ENCODE measurements around the gene KIF17.

KIF17 gene

DNA sequence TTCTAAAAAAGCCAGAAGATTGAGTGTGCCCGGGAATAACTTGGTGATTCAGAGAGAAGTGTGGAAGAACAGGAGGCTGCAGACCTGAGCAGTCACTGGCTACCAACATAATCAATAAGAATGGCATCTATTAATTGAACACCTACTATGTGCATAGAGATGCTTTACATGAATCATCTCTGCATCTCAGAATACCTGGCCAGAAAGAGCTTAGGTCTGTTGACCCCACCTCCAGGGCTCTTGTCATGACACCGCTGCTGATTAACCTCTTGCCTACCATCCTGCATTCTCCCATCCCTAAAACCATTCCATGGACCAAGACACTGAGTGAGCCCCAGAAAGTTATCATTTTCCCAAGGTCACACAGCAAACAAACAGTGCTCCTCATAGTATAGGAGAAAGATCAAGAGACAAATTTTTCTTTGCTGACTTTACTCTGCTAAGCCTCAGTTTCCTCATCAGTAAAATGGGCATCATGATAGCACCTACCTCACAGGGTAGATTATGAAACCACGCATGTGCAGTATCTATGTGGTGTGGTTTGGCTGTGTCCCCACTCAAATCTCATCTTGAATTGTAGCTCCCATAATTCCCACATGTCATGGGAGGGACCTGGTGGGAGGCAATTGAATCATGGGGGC is 100.8 kb downstream of the KIF17 start:
- no peak for DNase-seq

DNA sequence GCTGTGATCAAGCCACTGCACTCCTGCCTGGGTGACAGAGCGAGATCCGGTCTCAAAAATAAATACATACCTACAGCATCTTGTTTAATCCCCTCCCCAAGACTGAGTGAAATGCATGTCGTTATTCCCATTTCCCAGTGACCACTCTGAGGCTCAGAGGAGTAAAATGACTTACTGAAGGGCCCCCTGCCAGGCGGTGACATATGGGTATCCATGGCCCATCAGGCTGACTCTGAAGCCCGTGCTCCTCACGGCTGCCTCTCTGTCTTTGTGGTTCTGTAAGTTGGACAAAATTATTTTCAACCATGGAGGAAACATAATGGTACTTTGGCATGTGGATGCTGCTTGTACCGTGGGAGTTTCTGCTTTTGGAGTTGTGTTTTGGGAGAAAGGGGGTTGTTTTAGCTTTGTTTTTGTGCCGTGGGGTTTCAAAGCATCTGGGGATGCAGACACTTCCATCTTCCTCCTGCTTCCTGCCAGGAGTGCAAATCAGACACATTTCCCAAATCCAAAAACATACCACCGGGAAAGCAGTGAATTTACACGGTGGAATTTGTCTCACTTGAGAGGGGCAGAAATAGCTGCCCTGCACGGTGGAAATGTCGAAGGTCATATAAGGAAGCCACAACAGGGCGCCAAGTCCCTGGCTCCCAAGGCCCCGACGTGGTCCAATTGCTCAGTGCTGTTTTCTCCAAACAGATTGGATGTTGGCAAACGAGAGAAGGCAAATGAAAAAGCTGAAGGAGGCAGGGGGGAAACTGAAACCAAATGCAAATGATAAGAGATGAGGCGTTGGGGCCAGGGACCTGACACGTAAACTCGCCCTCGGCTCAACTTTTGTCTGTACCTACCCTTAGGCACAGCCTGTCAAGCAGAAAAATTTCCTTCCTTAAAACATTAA is 101.6 kb downstream of the KIF17 start:
- DNase-seq: no peak

DNA sequence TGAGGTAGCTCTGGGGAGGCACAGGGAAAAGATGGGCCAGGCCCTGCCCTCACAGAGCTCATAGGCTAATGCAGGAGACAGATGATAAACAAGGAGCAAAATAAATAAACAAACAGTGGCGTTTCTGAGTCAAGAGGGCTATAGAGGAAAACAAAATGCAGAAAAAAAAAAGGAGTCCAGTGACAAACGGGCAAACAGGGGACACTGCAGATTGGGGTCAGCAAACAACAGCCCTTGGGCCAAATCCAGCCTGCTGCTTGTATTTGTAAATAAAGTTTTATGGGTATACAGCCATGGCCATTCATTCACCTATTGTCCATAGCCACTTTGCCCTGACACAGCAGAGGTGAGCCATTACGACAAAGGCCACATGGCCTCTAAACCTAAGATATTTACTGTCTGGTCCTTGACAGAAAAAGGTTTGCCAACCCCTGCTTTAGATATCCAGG is 103.7 kb downstream of the KIF17 start:
- no peak for DNase-seq
